K562 (cell line): ENCODE results near the gene RINT1. TPM values are rescaled to one million over a fixed set of nuclear protein-coding genes. Genes with fewer than 3 reads are reported as not detected.
A peak's percentile ranks its signal among the peaks of the same experiment; 100 is the strongest.

Source experiments
- BCL6 ChIP-seq: fragments of 250-450 bp; sonication (Bioruptor Pico); IDR thresholded peaks from 2 replicates; pipeline ENCODE4 v1.4.0; 2020
- CBFA2T2 ChIP-seq: fragments of 450-650 bp; conservative IDR thresholded peaks from 2 replicates; pipeline ENCODE4 v1.6.1; 2017; ENCODE audit warnings: mild to moderate bottlenecking
- DACH1 ChIP-seq: fragments of 450-650 bp; IDR thresholded peaks from 2 replicates; pipeline ENCODE4 v1.6.1; 2018; ENCODE audit not compliant: partially characterized antibody
- DNMT1 ChIP-seq: fragments of 450-650 bp; IDR thresholded peaks from 2 replicates; pipeline ENCODE4 v1.6.1; 2016; ENCODE audit warnings: antibody characterized with exemption, mild to moderate bottlenecking
- DPF2 ChIP-seq: fragments of 450-650 bp; IDR thresholded peaks from 2 replicates; pipeline ENCODE4 v1.6.1; 2016
- GABPA ChIP-seq: fragments of 200-800 bp; sonication (Bioruptor generic); conservative IDR thresholded peaks from 2 replicates; pipeline ENCODE4 v1.6.1; 2016; ENCODE audit warnings: low read depth, missing genetic modification characterization, missing compliant biosample characterization
- L3MBTL2 ChIP-seq: fragments of 450-650 bp; IDR thresholded peaks from 2 replicates; pipeline ENCODE4 v1.6.1; 2016; ENCODE audit warnings: mild to moderate bottlenecking, moderate library complexity
- LARP7 ChIP-seq: fragments of 450-650 bp; IDR thresholded peaks from 2 replicates; pipeline ENCODE4 v1.6.1; 2016
- MAX ChIP-seq: sonication (generic); formaldehyde crosslinking; IDR thresholded peaks from 2 replicates; pipeline ENCODE4 v1.9.0; 2022; ENCODE audit warnings: mild to moderate bottlenecking, missing genetic modification reagents
- MYC ChIP-seq, 2 experiments: fragments of 250-450 bp in 1 of 2; sonication (Bioruptor Pico) in 1 of 2; IDR thresholded peaks; 2 replicates each; pipeline versions ENCODE4 v1.5.1 to v1.6.1; 2012 to 2021; ENCODE audit warnings: low read depth in 2 of 2, borderline replicate concordance in 1 of 2, improper control_type of control experiment in 1 of 2, low read length in 1 of 2, mild to moderate bottlenecking in 1 of 2, moderate library complexity in 1 of 2
- MYNN ChIP-seq, 2 experiments: sonication (generic); formaldehyde crosslinking in 1 of 2; IDR thresholded peaks; 2 replicates each; pipeline versions ENCODE4 v1.5.0 to v1.6.1; 2016 to 2020; ENCODE audit warnings: antibody characterized with exemption in 1 of 2, missing genetic modification reagents in 1 of 2
- TOE1 ChIP-seq, 2 experiments: fragments of 450-650 bp in 1 of 2; sonication (generic) in 1 of 2; formaldehyde crosslinking in 1 of 2; IDR thresholded peaks; 2 replicates each; pipeline versions ENCODE4 v1.7.1 to v1.8.0; 2016 to 2022; ENCODE audit warnings: borderline replicate concordance in 2 of 2, mild to moderate bottlenecking in 2 of 2, antibody characterized with exemption in 1 of 2, inconsistent platforms in 1 of 2, low read depth in 1 of 2, missing genetic modification reagents in 1 of 2, moderate library complexity in 1 of 2
- TRIM24 ChIP-seq, 2 experiments: fragments of 450-650 bp; IDR thresholded peaks; 2 replicates each; pipeline ENCODE4 v1.6.1; 2016
- VEZF1 ChIP-seq: fragments of 200-800 bp; sonication (Bioruptor generic); IDR thresholded peaks from 2 replicates; pipeline ENCODE4 v1.6.1; 2017; ENCODE audit warnings: missing genetic modification characterization, missing compliant biosample characterization
- YBX1 ChIP-seq: fragments of 450-650 bp; IDR thresholded peaks from 2 replicates; pipeline ENCODE4 v1.7.1; 2016; ENCODE audit warnings: mild to moderate bottlenecking
- ZNF282 ChIP-seq: sonication (generic); formaldehyde crosslinking; IDR thresholded peaks from 2 replicates; pipeline ENCODE4 v1.8.1; 2023; ENCODE audit warnings: missing genetic modification reagents
- ZNF408 ChIP-seq: fragments of 250-450 bp; sonication (Bioruptor Pico); IDR thresholded peaks from 2 replicates; pipeline ENCODE4 v1.4.0; 2020; ENCODE audit warnings: low read depth, mild to moderate bottlenecking, moderate library complexity
- ZNF668 ChIP-seq: fragments of 250-450 bp; sonication (Bioruptor Pico); IDR thresholded peaks from 2 replicates; pipeline ENCODE4 v1.8.0; 2022; ENCODE audit warnings: mild to moderate bottlenecking, inconsistent platforms
- polyA plus RNA-seq, 8 experiments: library from polyadenylated mRNA; depleted of rRNA in 4 of 8; stranded (reverse) in 5 of 8; unstranded in 3 of 8; fragments of >200 nt; fragmentation: Nextera tagmentation in 2 of 8; fragmentation: Illumina TruSeq in 1 of 8; extraction: Ambion mirVana in 2 of 8; extraction: Trizol in 1 of 8; gene quantifications; 2 replicates each; pipeline versions ENCODE4 v1.2.1 to v1.2.3, GENCODE V29; 2011 to 2014; ENCODE audit warnings: inconsistent platforms in 1 of 8, missing spikeins in 1 of 8
- total RNA-seq, 7 experiments: library from RNA; depleted of rRNA in 6 of 7; stranded (reverse); fragments of >200 nt in 6 of 7; fragmentation: Illumina TruSeq in 2 of 7; extraction: Trizol in 2 of 7; gene quantifications; 2 replicates each; pipeline versions ENCODE4 v1.2.1 to v1.2.3, GENCODE V29; 2011 to 2021; ENCODE audit warnings: low replicate concordance in 1 of 7
- TF ChIP-seq, protein P1 (sequence below): fragments of 250-450 bp; sonication (Bioruptor Pico); IDR thresholded peaks from 2 replicates; pipeline ENCODE4 v1.6.1; 2021; ENCODE audit warnings: mild to moderate bottlenecking
- TF ChIP-seq, protein P2 (sequence below): sonication (generic); formaldehyde crosslinking; IDR thresholded peaks from 2 replicates; pipeline ENCODE4 v1.8.0; 2022; ENCODE audit warnings: mild to moderate bottlenecking, missing genetic modification reagents

The RINT1 gene
- total and polyA plus RNA-seq, 9 of the 15 experiments (the other 6 are each of a cell fraction or from before 2014, with no cell fraction given), result 21.3 to 74.3 (median 27.4) TPM

DNA sequence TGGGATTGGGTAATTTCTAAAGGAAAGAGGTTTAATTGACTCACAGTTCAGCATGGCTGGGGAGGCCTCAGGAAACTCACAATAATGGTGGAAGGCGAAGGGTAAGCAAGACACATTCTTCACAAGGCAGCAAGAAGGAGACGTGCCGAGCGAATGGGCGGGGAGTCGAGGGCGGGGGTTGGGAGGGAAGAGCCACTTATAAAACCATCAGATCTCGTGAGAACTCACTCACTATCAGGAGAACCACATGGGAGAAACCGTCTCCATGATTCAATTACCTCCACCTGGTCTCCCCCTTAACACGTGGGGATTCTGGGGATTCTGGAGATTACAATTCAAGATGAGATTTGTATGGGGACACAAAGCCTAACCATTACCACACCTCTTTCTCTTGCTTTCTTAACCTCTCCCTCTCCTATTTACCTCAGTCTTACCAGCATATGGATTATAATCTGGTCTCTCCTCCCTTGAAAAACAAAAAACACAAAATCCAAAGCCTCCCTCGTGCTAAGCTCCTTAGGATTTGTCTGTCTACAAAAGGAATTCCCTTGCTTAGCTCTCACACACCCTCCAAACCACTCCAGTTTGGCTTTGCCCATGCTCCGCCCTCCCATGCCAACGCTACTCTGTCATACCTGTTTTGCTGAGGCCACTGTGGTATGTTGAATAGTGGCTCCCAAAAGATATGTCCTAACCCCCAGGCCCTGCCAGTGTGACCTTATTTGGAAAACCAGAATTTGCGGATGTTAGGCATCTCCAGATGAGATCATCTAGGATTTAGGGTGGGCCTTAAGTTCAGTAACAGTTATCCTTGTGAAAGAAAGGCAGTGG is 68.9 kb downstream of the RINT1 start (continued):
- peak; percentile 52; the same call in 1 of the 2 replicates for TF ChIP-seq ZNF668 (CRISPR knock-in tag)
- TF ChIP-seq MAX (CRISPR knock-in tag), result peak; percentile 33; the same call in 1 of the 2 replicates
- TF ChIP-seq, protein P1, sequence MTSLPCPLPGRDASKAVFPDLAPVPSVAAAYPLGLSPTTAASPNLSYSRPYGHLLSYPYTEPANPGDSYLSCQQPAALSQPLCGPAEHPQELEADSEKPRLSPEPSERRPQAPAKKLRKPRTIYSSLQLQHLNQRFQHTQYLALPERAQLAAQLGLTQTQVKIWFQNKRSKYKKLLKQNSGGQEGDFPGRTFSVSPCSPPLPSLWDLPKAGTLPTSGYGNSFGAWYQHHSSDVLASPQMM (CRISPR knock-in tag), result no peak
- peak; percentile 90 for TF ChIP-seq L3MBTL2
- no peak for TF ChIP-seq YBX1
- no peak for TF ChIP-seq DNMT1
- no peak for TF ChIP-seq GABPA (tag)
- no peak for TF ChIP-seq ZNF282 (CRISPR knock-in tag)
- peak; percentile 77; the same call in 1 of the 2 replicates for TF ChIP-seq MYC (IDR thresholded peaks at IDR 0.05; ENCODE audit: low read depth, low read length)
- TF ChIP-seq MYC (CRISPR knock-in tag; IDR thresholded peaks at IDR 0.05; ENCODE audit: borderline replicate concordance, low read depth), result no peak
- no peak for TF ChIP-seq ZNF408 (CRISPR knock-in tag)
- TF ChIP-seq VEZF1 (CRISPR knock-in tag), result peak; percentile 69
- no peak for TF ChIP-seq TOE1 (IDR thresholded peaks at IDR 0.05; ENCODE audit: borderline replicate concordance)
- no peak for TF ChIP-seq TOE1 (CRISPR knock-in tag; IDR thresholded peaks at IDR 0.05; ENCODE audit: borderline replicate concordance, low read depth)
- peak; percentile 23; the same call in 1 of the 2 replicates for TF ChIP-seq CBFA2T2
- no peak for TF ChIP-seq BCL6 (CRISPR knock-in tag)
- TF ChIP-seq, protein P2, sequence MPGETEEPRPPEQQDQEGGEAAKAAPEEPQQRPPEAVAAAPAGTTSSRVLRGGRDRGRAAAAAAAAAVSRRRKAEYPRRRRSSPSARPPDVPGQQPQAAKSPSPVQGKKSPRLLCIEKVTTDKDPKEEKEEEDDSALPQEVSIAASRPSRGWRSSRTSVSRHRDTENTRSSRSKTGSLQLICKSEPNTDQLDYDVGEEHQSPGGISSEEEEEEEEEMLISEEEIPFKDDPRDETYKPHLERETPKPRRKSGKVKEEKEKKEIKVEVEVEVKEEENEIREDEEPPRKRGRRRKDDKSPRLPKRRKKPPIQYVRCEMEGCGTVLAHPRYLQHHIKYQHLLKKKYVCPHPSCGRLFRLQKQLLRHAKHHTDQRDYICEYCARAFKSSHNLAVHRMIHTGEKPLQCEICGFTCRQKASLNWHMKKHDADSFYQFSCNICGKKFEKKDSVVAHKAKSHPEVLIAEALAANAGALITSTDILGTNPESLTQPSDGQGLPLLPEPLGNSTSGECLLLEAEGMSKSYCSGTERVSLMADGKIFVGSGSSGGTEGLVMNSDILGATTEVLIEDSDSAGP (CRISPR knock-in tag), result no peak
- TF ChIP-seq DACH1, result no peak
- peak; percentile 53; the same call in 1 of the 2 replicates for TF ChIP-seq DPF2
- TF ChIP-seq LARP7, result no peak
- no peak for TF ChIP-seq MYNN (IDR thresholded peaks at IDR 0.05)
- no peak for TF ChIP-seq MYNN (CRISPR knock-in tag; IDR thresholded peaks at IDR 0.05)
- TF ChIP-seq TRIM24 (IDR thresholded peaks at IDR 0.05), result peak in 1 of 2 experiments; percentile 43; a peak in 1 of 4 replicates
